OCI-LY3 (cell line): ENCODE results near the gene RPS6KA2.

Source experiments
- H2AFZ ChIP-seq: fragments of 200-600, 300-600 bp; shearing (Covaris generic); 2 replicates; pipeline ENCODE4 v1.6.0; 2014; ENCODE audit warnings: antibody characterized with exemption, low read depth, low read length
- H3K27ac ChIP-seq: fragments of 200-600, 300-600 bp; sonication (generic); 2 replicates; pipeline ENCODE4 v1.5.1; 2014; ENCODE audit warnings: mild to moderate bottlenecking, low read length, moderate library complexity, mixed read lengths
- H3K27me3 ChIP-seq: fragments of 200-600, 300-600 bp; sonication (generic); 2 replicates; pipeline ENCODE4 v1.6.1; 2014; ENCODE audit warnings: low read depth, low read length, mixed read lengths
- H3K36me3 ChIP-seq: fragments of 200-600, 300-600 bp; sonication (generic); replicated peaks from 2 replicates; pipeline ENCODE3; 2014; ENCODE audit warnings: low read depth, low read length, mixed read lengths
- H3K4me1 ChIP-seq: fragments of 300-600, 200-600 bp; sonication (generic); 2 replicates; pipeline ENCODE4 v1.6.1; 2014; ENCODE audit warnings: low read length, mixed read lengths
- H3K4me2 ChIP-seq: fragments of 200-600, 300-600 bp; sonication (generic); 2 replicates; pipeline ENCODE4 v1.6.1; 2014; ENCODE audit warnings: low read length, mixed read lengths
- H3K4me3 ChIP-seq: fragments of 300-600, 200-600 bp; sonication (generic); 2 replicates; pipeline ENCODE4 v1.5.1; 2014; ENCODE audit warnings: antibody characterized with exemption, mild to moderate bottlenecking, low read length, moderate library complexity
- H3K79me2 ChIP-seq: fragments of 300-600, 200-600 bp; shearing (Covaris generic); 2 replicates; pipeline ENCODE4 v1.6.1; 2014; ENCODE audit warnings: mild to moderate bottlenecking, low read length, mixed read lengths
- H3K9ac ChIP-seq: fragments of 300-600, 200-600 bp; shearing (Covaris generic); 2 replicates; pipeline ENCODE4 v1.6.0; 2014; ENCODE audit warnings: mild to moderate bottlenecking, low read length, moderate library complexity
- H3K9me3 ChIP-seq: fragments of 200-600, 300-600 bp; shearing (Covaris generic); 2 replicates; pipeline ENCODE4 v1.6.1; 2014; ENCODE audit warnings: low read length, mixed read lengths; ENCODE audit not compliant: insufficient read depth
- H4K20me1 ChIP-seq: fragments of 200-600, 300-600 bp; sonication (generic); 2 replicates; pipeline ENCODE4 v1.6.1; 2016; ENCODE audit warnings: low read length, mixed read lengths; ENCODE audit not compliant: insufficient read depth
- EZH2phosphoT487 ChIP-seq: fragments of 200-600 bp; shearing (Covaris generic); IDR thresholded peaks from 2 replicates; pipeline ENCODE4 v1.6.1; 2018; ENCODE audit warnings: antibody characterized with exemption, mixed run types, low read depth
- TF ChIP-seq, protein P1 (sequence below): fragments of 200-600, 300-600 bp; sonication (generic); IDR thresholded peaks from 2 replicates; pipeline ENCODE4 v1.5.1; 2014; ENCODE audit warnings: antibody characterized with exemption, low read length, low read depth

RPS6KA2 gene

DNA sequence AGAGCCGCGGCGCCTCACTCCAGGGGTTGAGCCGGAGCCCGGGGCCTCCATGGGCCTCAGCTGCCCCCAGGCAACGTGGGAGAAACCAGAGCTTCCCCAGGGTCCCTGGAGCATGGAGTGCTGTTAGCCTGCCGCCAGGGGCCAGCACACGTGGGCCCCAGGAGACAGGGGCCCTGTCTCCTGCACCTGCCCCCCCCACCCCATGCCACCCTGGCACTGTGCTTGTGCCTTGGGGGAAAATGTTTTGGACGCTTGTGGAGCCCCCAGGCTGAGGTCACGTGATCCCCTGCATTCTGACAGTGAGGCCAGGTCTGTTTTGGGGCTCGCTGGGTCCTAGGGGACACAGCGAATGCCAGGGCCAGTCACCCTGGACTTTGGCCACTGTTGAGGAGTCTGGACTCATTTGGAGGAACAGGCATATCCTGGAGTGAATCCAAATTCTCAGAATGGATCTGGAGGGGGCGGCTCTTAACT is 214.1 kb downstream of the RPS6KA2 start:
- Histone ChIP-seq H4K20me1 (no peaks in the 10 kb centered on the region), H3K9ac (no peak overlapping the region), H2AFZ (no peak overlapping the region), H3K36me3 (no peaks in the 10 kb centered on the region), H3K4me2 (no peak overlapping the region), H3K79me2 (no peaks in the 10 kb centered on the region), H3K4me3 (no peak overlapping the region), H3K4me1 (peaks cover 6% of the 10 kb centered on the region; the same call in 1 of the 2 replicates), H3K27me3 (no peaks in the 10 kb centered on the region), H3K9me3 (no peaks in the 10 kb centered on the region), H3K27ac (no peak overlapping the region)
- TF ChIP-seq EZH2phosphoT487 = no peak
- TF ChIP-seq, protein P1, sequence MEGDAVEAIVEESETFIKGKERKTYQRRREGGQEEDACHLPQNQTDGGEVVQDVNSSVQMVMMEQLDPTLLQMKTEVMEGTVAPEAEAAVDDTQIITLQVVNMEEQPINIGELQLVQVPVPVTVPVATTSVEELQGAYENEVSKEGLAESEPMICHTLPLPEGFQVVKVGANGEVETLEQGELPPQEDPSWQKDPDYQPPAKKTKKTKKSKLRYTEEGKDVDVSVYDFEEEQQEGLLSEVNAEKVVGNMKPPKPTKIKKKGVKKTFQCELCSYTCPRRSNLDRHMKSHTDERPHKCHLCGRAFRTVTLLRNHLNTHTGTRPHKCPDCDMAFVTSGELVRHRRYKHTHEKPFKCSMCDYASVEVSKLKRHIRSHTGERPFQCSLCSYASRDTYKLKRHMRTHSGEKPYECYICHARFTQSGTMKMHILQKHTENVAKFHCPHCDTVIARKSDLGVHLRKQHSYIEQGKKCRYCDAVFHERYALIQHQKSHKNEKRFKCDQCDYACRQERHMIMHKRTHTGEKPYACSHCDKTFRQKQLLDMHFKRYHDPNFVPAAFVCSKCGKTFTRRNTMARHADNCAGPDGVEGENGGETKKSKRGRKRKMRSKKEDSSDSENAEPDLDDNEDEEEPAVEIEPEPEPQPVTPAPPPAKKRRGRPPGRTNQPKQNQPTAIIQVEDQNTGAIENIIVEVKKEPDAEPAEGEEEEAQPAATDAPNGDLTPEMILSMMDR = no peak

DNA sequence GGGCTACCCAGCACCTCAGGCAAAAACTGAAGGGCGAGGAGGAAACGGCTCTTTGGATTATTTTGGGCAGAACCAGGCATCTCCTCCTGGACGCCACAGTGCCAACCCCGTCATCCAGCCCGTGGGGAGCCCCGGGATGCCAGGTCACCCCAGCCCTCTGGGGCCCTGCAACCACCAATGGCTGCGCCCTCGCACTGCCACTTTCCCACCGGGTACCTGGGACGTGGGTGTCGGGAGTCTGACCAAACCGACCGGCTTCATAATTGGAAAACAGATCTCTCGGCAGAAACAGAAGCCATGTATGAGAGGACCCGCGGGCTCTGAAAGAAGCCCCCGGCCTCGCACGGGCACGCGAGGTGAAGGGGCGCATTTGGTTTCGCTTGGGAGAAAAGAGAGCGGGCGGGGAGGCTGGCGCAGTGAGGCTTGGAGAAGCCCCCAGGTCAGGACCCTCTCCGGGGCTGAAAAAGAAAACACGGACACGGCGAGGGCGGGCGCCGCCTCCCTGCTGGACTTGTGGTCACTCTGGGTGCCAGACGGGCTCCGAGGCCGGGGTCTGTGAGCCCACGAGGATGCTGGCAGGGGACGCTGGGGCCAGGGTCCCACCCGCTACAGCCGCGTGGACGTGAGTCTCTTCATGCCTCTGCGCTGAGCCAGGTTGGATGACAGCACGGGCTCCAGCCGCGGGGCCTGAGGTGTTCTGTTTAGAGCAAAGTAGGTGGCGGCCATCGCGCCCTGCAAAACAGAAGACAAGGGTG is 214.7 kb downstream of the RPS6KA2 start:
- Histone ChIP-seq H3K27me3 (no peaks in the 10 kb centered on the region), H3K9ac (no peak overlapping the region), H4K20me1 (no peaks in the 10 kb centered on the region)

DNA sequence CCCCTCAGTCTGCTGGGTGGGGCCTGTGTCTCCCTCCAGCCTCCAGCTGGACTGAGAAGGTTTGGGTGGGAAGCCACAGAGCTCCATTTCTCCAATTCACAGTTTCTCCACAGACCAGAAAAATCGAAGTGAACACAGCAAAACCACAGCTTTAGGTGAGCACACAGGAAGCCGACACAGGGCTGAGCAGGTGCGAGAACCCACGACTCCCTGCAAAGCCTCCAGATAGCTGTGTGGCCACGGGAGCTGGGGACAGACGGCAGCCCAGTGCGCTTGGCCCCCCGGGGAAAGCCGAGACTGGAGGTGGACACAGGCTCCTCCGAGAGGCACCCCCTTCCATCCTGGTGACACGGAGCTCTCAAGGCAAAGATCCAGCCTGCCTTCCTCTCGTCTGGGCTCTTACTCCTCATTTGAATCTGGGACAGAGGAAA is 215.3 kb downstream of the RPS6KA2 start:
- no peaks in the 10 kb centered on the region for H3K27me3 ChIP-seq
- H4K20me1 ChIP-seq = no peaks in the 10 kb centered on the region
- peaks cover 6% of the 10 kb centered on the region; the same call in 1 of the 2 replicates for H3K4me1 ChIP-seq
- H2AFZ ChIP-seq = no peak overlapping the region
- no peak overlapping the region for H3K4me3 ChIP-seq
- H3K79me2 ChIP-seq = no peaks in the 10 kb centered on the region
- TF ChIP-seq, protein P1 = no peak
- TF ChIP-seq EZH2phosphoT487 = no peak
- H3K4me2 ChIP-seq = no peak overlapping the region
- H3K36me3 ChIP-seq = no peaks in the 10 kb centered on the region
- H3K9ac ChIP-seq = no peak overlapping the region
- no peak overlapping the region for H3K27ac ChIP-seq
- H3K9me3 ChIP-seq = no peaks in the 10 kb centered on the region

More for the DNA sequence above, 214.7 kb downstream of the RPS6KA2 start:
- Histone ChIP-seq H2AFZ (no peak overlapping the region), H3K36me3 (no peaks in the 10 kb centered on the region), H3K27ac (no peak overlapping the region), H3K4me2 (no peak overlapping the region), H3K9me3 (no peaks in the 10 kb centered on the region), H3K4me1 (peaks cover 6% of the 10 kb centered on the region; the same call in 1 of the 2 replicates), H3K79me2 (no peaks in the 10 kb centered on the region), H3K4me3 (no peak overlapping the region)
- no peak for TF ChIP-seq EZH2phosphoT487
- TF ChIP-seq, protein P1 = no peak

DNA sequence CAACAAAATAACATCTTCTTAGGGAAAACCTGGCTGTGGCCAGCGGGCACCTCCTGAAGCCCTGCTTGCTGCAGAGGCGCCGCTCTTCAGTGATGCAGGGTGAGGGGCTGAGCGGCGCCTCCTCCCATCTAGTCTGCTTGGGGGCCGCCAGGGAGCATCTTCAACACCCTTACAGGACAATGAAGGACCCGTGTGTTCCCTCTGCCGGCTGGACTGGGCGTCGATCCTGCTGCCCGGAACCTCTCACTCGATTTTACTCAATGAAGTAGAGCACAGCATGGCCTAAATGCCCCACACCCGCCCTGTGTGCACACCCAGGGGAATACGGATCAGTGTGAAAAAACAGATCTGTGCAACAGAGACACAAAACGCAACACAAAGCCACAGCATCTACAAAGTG is 215.8 kb downstream of the RPS6KA2 start:
- H3K36me3 ChIP-seq = no peaks in the 10 kb centered on the region
- no peaks in the 10 kb centered on the region for H3K27me3 ChIP-seq

More for the DNA sequence above, 215.8 kb downstream of the RPS6KA2 start:
- no peak overlapping the region for H3K9ac ChIP-seq
- no peak overlapping the region for H3K4me3 ChIP-seq
- no peaks in the 10 kb centered on the region for H4K20me1 ChIP-seq
- no peak overlapping the region for H3K4me2 ChIP-seq
- H3K27ac ChIP-seq = no peak overlapping the region
- TF ChIP-seq, protein P1 = no peak
- TF ChIP-seq EZH2phosphoT487 = no peak
- H3K9me3 ChIP-seq = no peaks in the 10 kb centered on the region
- H3K4me1 ChIP-seq = peaks cover 6% of the 10 kb centered on the region; the same call in 1 of the 2 replicates
- H3K79me2 ChIP-seq = no peaks in the 10 kb centered on the region
- no peak overlapping the region for H2AFZ ChIP-seq
